Measurements from ENCODE around the gene TLR5. TPM values are rescaled to one million over a fixed set of nuclear protein-coding genes. Genes with fewer than 3 reads are reported as not detected.

The TLR5 gene
- total RNA-seq, 1 experiment from 2014 or later, result 0.21 TPM

GRCh38 chr1:223106856-223107255 lies 36.2 kb downstream of the TLR5 start:
- no TSS peak for BruUV-seq (replicated peaks)
- ChIA-PET CTCF (no interaction called here), POLR2A (no interaction called here)
- no peaks in the 10 kb centered on the region; the same call in 1 of the 2 replicates for H3K4me1 ChIP-seq (ENCODE audit: control insufficient read depth, insufficient read depth, low read length)
- H3K4me3 ChIP-seq (ENCODE audit: low read depth in 2 of 2, low read length in 2 of 2), result no peak overlapping the region
- in situ Hi-C loops (cut with HindIII; ENCODE audit: low pct_unique_long_range_greater_than_20kb, low sequenced_read_pairs), result no loop called here
- H3K27ac ChIP-seq (ENCODE audit: low read length), result no peak overlapping the region
- ATAC-seq (no peak), DNase-seq (ENCODE audit: low read depth, low spot score) (no peak)
- H3K36me3 ChIP-seq (ENCODE audit: control insufficient read depth, insufficient read depth, low read length), result no peaks in the 10 kb centered on the region
- no peaks in the 10 kb centered on the region for H3K9me3 ChIP-seq (ENCODE audit: control insufficient read depth, insufficient read depth, low read depth, low read length)
- TF ChIP-seq CTCF (IDR thresholded peaks at IDR 0.05) (no peak), POLR2AphosphoS5 (IDR thresholded peaks at IDR 0.05; ENCODE audit: low read depth, low read length) (no peak), SIN3A (IDR thresholded peaks at IDR 0.05; ENCODE audit: borderline replicate concordance, insufficient read depth, low read depth, low read length) (no peak)
- H3K27me3 ChIP-seq (ENCODE audit: control insufficient read depth, insufficient read depth, low read length), result peaks cover 16% of the 10 kb centered on the region; the same call in 1 of the 2 replicates
- intact Hi-C loops (cut with micrococcal nuclease; ENCODE audit: unreplicated experiment), result no loop called here

- H3K36me3 ChIP-seq (ENCODE audit: control insufficient read depth, insufficient read depth, low read length), result no peaks in the 10 kb centered on the region
- ChIA-PET POLR2A (no interaction called here), CTCF (no interaction called here)
- ATAC-seq, result no peak
- H3K9me3 ChIP-seq (ENCODE audit: control insufficient read depth, insufficient read depth, low read depth, low read length), result no peaks in the 10 kb centered on the region
- no peak overlapping the region for H3K27ac ChIP-seq (ENCODE audit: low read length)
- no peaks in the 10 kb centered on the region; the same call in 1 of the 2 replicates for H3K4me1 ChIP-seq (ENCODE audit: control insufficient read depth, insufficient read depth, low read length)
- no peak for DNase-seq (ENCODE audit: low read depth, low spot score)
- H3K4me3 ChIP-seq (ENCODE audit: low read depth in 2 of 2, low read length in 2 of 2), result no peak overlapping the region
- BruUV-seq (replicated peaks), result no TSS peak
- H3K27me3 ChIP-seq (ENCODE audit: control insufficient read depth, insufficient read depth, low read length), result peaks cover 3% of the 10 kb centered on the region; the same call in 1 of the 2 replicates
- intact Hi-C loops (cut with micrococcal nuclease; ENCODE audit: unreplicated experiment), result no loop called here
- TF ChIP-seq CTCF (IDR thresholded peaks at IDR 0.05), result no peak
- in situ Hi-C loops (cut with HindIII; ENCODE audit: low pct_unique_long_range_greater_than_20kb, low sequenced_read_pairs), result no loop called here
Observed at GRCh38 chr1:223105568-223105967, 37.5 kb downstream of the TLR5 start.

GRCh38 chr1:223102797-223103533 lies 40.1 kb downstream of the TLR5 start:
- no peaks in the 10 kb centered on the region for H3K36me3 ChIP-seq (ENCODE audit: control insufficient read depth, insufficient read depth, low read length)
- H3K27ac ChIP-seq (ENCODE audit: low read length), result no peak overlapping the region
- no peaks in the 10 kb centered on the region for H3K27me3 ChIP-seq (ENCODE audit: control insufficient read depth, insufficient read depth, low read length)
- no TSS peak for BruUV-seq (replicated peaks)
- in situ Hi-C loops (cut with HindIII; ENCODE audit: low pct_unique_long_range_greater_than_20kb, low sequenced_read_pairs), result no loop called here
- no peaks in the 10 kb centered on the region; the same call in 1 of the 2 replicates for H3K4me1 ChIP-seq (ENCODE audit: control insufficient read depth, insufficient read depth, low read length)
- no peak for TF ChIP-seq SIN3A (IDR thresholded peaks at IDR 0.05; ENCODE audit: borderline replicate concordance, insufficient read depth, low read depth, low read length)
- no peak for TF ChIP-seq POLR2AphosphoS5 (IDR thresholded peaks at IDR 0.05; ENCODE audit: low read depth, low read length)
- no peak for TF ChIP-seq TCF7L2 (IDR thresholded peaks at IDR 0.05; ENCODE audit: low read depth, low read length)
- TF ChIP-seq REST (IDR thresholded peaks at IDR 0.05; ENCODE audit: insufficient read depth in 1 of 2, low read depth in 2 of 2, low read length in 1 of 2), result no peak
- no peak for TF ChIP-seq CTCF (IDR thresholded peaks at IDR 0.05)
- ChIA-PET CTCF (no interaction called here), POLR2A (no interaction called here)
- H3K4me3 ChIP-seq (ENCODE audit: low read depth in 2 of 2, low read length in 2 of 2), result no peak overlapping the region
- ATAC-seq, result peak; percentile 48
- no peaks in the 10 kb centered on the region for H3K9me3 ChIP-seq (ENCODE audit: control insufficient read depth, insufficient read depth, low read depth, low read length)
- intact Hi-C loops (cut with micrococcal nuclease; ENCODE audit: unreplicated experiment), result no loop called here
- DNase-seq (ENCODE audit: low read depth, low spot score), result no peak

Measured in Panc1 (cell line).